Stimulated activated CD8-positive, alpha-beta memory T cell treated with anti-CD3 and anti-CD28 coated beads, Interleukin-15, amount 100 ng/mL, for 24 hours (primary cell): ENCODE data around the gene DGKG.

Experiments
- DNase-seq: peaks from one replicate; pipeline ENCODE4 v3.0.0-alpha.2; 2020; ENCODE audit warnings: low read depth

The DGKG gene

DNA sequence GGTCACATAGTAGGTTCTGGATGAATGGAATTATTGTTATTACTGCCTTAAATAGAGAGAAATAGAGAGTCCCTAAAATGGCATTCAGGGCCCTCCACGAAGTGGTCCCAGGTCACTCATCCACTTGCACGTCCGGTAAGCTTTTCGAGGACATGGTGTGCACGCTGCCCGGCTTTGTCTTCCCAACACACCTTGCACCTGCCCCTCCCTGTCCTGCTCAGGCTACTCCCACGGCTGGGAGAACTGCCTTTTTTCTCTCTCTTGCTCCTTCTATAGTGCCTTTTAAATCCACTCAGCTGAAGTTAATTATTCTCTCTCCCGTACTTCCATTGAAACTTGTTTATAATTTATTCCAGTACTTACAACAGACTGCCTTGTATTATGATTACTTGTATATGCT, 5.6 kb upstream of the DGKG start:
- no peak for DNase-seq

- no peak for DNase-seq
Observed at GRCh38 chr3:186366206-186366605, 4.2 kb upstream of the DGKG start.

DNA sequence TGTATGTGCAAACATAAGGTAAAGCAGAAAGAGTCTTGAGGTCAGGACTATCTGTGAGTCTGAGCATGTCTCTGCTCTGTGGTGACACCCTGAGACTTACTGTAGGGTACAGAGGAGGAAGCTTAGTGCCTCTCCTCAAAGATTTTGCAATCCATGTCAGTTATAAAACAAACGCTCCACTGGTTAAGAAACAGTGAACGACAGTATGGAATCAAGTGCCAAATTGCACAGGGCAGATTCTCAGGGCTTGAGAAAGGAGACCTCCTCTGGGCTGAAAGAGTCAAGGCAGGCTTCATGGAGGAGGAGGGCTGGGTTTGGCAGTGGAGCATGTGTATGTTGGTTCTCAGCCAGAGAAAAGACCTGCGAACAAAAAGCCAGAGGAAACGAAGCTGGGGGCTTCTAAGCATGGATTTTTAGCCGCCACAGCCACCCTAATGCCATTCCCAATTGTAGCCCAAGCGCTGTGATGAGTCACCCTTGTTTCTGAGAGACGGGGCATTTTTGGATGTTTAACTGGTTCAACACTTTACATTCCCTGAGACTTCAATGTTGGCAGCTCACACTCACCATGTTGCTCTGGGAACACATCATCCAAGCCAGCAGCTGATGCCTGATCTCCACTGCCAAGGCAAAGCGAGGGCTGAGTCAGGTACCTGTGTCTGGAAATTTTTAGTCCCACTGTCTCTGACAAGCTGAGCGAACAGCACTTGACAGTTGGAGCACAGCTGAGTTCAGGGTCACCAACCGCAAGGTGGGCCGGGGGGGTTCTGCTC, 3.4 kb upstream of the DGKG start:
- DNase-seq, result no peak

GRCh38 chr3:186362988-186363387, 954 bp upstream of the DGKG start:
- DNase-seq, result no peak

- no peak for DNase-seq
Observed at GRCh38 chr3:186362537-186362842, 456 bp upstream of the DGKG start.

DNA sequence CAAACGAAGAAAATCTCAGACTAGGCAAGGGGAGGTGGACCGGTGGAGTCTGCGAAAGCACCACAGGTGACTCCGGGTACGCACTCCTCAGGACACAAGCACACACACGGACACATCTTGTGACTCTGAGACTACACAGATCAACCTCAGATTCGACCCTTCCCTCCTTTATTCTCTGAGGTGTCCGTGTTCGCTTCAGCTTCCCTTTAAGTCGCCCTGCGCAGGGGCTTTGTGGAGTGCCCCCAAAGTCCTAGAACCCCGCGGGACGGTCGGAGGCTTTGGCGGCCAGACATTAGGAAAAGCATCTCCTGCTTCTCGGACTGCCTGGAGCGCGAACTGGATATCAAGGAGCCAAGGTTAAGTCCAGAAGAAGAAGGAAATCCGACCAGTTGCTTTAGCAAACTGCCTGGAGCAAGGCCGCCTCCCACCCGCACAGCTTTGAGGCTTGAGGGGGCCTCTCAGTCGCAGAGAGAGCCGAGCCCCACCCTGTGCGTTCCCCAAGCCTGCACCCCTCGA, 730 bp downstream of the DGKG start:
- no peak for DNase-seq

- no peak for DNase-seq
Observed at GRCh38 chr3:186360779-186361178, 1.3 kb downstream of the DGKG start.

- no peak for DNase-seq
Observed at GRCh38 chr3:186359078-186359477, 3.0 kb downstream of the DGKG start.

GRCh38 chr3:186356152-186356551, 5.9 kb downstream of the DGKG start:
- no peak for DNase-seq

- no peak for DNase-seq
Observed at GRCh38 chr3:186354100-186354499, 7.9 kb downstream of the DGKG start.

- DNase-seq, result no peak
Observed at GRCh38 chr3:186352369-186352768, 9.7 kb downstream of the DGKG start.

GRCh38 chr3:186342197-186342596, 19.8 kb downstream of the DGKG start:
- DNase-seq, result no peak

GRCh38 chr3:186340204-186340603, 21.8 kb downstream of the DGKG start:
- no peak for DNase-seq

DNA sequence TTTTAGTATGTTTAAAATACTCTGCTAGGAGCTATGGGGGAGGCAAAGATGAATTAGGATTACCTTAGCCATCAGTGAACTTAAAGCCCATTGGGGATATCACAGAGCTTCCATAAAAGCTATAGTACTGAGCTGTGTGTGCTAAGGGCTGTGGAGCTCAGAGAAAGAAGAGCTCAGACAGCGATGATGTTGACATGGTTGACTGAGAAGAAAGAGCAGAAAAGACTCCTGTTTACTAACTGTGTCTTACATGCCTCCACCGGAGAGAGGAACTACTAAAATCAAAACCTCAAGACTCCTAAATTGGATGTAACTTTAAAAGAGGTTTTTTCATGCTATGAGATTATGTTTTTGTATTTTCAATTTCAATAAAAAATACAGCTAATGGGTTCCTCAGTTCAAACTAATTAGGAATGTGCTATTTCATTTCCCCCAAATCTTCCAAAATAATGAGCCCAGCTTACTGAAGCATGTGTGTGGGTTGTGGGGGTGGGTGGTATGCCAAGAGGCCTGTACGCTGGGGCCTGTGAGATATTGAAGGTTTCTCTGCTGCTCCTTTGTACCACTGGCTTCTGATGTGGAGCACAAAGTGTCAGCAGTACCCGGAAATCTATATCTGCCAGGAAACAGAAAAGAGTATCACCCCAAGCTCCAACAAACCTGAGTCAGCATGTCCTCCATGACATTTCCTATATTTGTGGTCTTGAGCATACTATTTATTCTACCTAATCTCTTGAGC, 22.7 kb downstream of the DGKG start:
- DNase-seq, result no peak

GRCh38 chr3:186333256-186333655, 28.8 kb downstream of the DGKG start:
- DNase-seq, result no peak

GRCh38 chr3:186330772-186331460, 31.1 kb downstream of the DGKG start:
- DNase-seq, result no peak

DNA sequence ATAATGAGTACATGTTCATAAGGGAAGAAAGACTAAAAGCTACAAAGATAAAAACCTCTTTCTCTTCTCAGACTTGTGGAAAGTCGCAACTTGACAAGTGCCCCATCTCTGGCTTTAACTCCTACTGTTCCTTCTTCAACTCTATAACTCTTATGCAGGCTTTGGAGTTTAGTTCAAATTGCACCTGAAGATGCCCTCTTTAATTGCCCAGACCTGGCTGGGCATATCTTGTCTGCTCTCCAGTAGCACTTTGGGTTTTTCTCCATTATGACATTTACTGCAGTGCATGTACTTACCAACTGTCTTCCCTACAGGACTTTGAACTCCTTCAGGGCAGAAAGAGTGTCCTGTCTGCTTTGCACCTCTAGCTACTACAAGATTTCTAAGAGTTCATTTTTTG, 32.4 kb downstream of the DGKG start:
- DNase-seq, result no peak

- DNase-seq, result no peak
Observed at GRCh38 chr3:186327912-186328487, 34.0 kb downstream of the DGKG start.

- no peak for DNase-seq
Observed at GRCh38 chr3:186322761-186323160, 39.3 kb downstream of the DGKG start.

GRCh38 chr3:186321746-186322145, 40.3 kb downstream of the DGKG start:
- DNase-seq, result no peak

DNA sequence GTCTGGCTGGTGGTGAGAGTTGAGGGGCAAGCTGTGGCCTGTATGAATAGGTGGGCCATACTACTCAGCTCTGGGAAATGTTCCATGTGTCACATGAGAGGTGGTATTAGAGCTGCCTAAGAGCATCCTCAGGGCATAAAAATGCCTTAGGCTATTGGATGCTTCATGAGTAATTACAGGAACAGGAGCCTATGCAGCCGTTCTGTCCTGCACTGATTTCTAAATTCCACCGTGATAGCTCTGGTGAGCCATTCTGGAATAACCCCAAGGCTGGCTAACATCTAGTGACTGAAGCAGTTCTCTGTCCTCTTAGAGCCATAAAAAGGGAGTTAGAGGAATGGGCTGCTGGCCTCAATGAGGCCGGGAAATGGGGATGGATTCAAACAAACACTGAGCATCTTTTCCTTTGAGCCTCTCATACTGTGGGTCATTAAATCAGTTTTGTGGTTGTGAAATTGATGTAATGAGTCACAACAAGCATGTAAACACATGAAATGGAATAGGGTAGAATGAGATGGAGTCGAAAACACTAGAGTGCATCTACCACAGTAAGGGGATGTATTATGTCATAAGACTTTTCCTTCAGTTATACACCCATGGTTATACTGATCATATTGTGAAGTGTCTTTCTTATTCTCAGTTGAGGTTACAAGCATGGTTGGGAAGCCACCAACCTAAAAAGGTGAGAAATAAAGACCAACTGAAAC, 41.0 kb downstream of the DGKG start:
- DNase-seq, result no peak

GRCh38 chr3:186319945-186320344, 42.1 kb downstream of the DGKG start:
- no peak for DNase-seq
